Retinal pigment epithelial cell (primary cell): ENCODE data around the gene CTTN.
"Not testable (repeated sequence)": the region's sequence is repeated elsewhere in the genome, so short reads cannot be mapped to it uniquely, and the experiment has no call there.

ENCODE experiments used
- DNase-seq: peaks from one replicate; pipeline ENCODE4 v3.0.0-alpha.2; 2010; ENCODE audit warnings: low read depth
- H3K4me3 ChIP-seq: 2 replicates; pipeline ENCODE4 v1.5.1; 2011; ENCODE audit warnings: mild to moderate bottlenecking, low read length, control low read depth, moderate library complexity
- CTCF ChIP-seq: conservative IDR thresholded peaks from 2 replicates; pipeline ENCODE4 v1.5.1; 2011; ENCODE audit warnings: low read depth, low read length, control low read depth, inconsistent platforms

Gene CTTN

DNA sequence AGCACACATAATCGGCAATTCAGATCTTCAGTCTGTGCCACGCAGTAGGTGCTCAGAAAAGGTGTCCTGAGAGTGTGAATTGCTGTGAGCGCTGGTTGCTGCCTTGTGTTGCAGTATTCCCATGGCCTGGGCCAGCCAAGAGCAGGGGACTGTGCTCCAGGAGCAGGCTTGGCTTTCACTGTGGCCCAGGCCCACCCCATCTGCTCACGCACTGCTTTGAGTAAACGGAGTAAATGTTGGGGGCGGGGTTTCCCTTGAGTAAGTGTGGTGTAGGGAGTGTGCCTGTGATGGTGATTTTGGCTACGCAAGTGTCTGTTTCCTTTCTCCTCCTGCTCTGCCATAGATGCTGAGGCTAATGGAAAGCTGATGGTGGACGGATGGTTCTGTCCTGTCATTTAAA is 2.3 kb downstream of the CTTN start:
- no peak for DNase-seq
- no peak overlapping the region for H3K4me3 ChIP-seq
- TF ChIP-seq CTCF: no peak

GRCh38 chr11:70402016-70402415 is 3.7 kb downstream of the CTTN start:
- TF ChIP-seq CTCF: no peak
- no peak for DNase-seq
- no peak overlapping the region for H3K4me3 ChIP-seq

GRCh38 chr11:70402685-70403084 is 4.4 kb downstream of the CTTN start:
- no peak for TF ChIP-seq CTCF
- no peak overlapping the region for H3K4me3 ChIP-seq
- DNase-seq: no peak

- DNase-seq: no peak
- no peak overlapping the region for H3K4me3 ChIP-seq
- no peak for TF ChIP-seq CTCF
Measured at GRCh38 chr11:70404244-70404643, 5.9 kb downstream of the CTTN start.

DNA sequence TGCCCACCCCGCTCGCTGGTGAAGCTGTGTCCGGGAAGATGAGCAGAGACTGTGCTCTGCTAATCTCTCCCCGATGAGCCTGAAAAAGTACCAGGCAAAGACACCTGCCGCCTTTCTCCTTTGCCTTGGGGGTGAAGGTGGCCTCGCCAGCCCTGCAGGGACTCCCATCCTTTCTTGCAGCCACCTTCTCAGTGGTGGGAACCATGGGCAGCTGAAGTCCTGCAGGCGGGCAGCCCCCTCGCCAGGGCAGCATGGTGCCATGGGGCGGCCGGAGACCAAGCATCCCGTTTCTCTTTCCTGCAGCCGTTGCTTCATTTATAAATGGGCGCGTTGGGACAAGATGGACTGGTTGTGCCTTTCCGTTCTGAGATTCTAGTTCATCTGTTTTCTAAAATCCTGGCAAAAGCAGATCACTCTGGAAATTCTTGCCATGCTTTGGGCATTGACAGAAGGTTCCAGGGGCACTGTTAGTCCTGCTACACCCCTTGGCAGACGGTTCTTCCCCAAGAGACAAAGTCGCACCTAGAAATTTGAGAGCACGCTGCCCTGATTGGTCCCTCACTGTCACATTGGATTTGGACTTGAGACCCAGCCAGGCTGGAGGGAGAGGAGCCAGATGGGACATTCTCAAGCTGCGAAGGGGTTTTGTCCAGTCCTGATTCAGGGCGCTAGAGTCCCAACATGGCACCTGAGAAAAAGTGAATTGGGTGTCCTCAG is 7.5 kb downstream of the CTTN start:
- TF ChIP-seq CTCF: no peak
- no peak for DNase-seq

DNA sequence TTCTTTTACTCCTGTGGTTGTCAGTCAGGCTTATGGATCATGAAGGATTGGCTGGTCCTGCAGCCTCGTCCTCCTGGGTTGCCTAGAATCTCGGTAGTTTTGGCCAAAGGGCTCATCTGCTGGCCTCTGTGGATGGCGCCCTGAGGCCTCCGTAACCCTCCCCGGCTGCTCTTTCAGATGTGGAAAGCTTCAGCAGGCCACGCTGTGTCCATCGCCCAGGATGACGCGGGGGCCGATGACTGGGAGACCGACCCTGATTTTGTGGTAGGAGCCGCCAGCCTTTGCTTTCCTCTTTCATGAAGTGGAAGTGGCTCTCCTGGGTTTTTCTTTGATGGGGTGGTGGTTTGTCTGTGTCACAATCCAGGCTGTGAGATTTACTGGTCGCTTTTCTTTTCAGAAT is 8.8 kb downstream of the CTTN start:
- no peak for DNase-seq
- no peak for TF ChIP-seq CTCF
- no peak overlapping the region for H3K4me3 ChIP-seq

More for the DNA sequence above, 7.5 kb downstream of the CTTN start:
- no peak overlapping the region for H3K4me3 ChIP-seq

GRCh38 chr11:70407814-70408213 is 9.5 kb downstream of the CTTN start:
- TF ChIP-seq CTCF: no peak
- DNase-seq: no peak
- no peak overlapping the region for H3K4me3 ChIP-seq

GRCh38 chr11:70408326-70408725 is 10.0 kb downstream of the CTTN start:
- not testable (repeated sequence) for H3K4me3 ChIP-seq, DNase-seq
